HepG2 (cell line): ENCODE data around the gene CXCL9.
"Not testable (repeated sequence)": the region's sequence is repeated elsewhere in the genome, so short reads cannot be mapped to it uniquely, and the experiment has no call there.

Experiments used
- CREB1 ChIP-seq, 2 experiments: fragments of 450-650 bp in 1 of 2; IDR thresholded peaks; 2 replicates each; pipeline ENCODE4 v1.6.1; 2016 to 2017; ENCODE audit warnings: control low read depth in 1 of 2, mild to moderate bottlenecking in 1 of 2, missing compliant biosample characterization in 1 of 2, missing genetic modification characterization in 1 of 2
- DPF2 ChIP-seq: sonication (generic); formaldehyde crosslinking; IDR thresholded peaks from 2 replicates; pipeline ENCODE4 v1.4.0; 2020; ENCODE audit warnings: mild to moderate bottlenecking, low read depth, missing genetic modification reagents, borderline replicate concordance
- EZH2 ChIP-seq: conservative IDR thresholded peaks from 2 replicates; pipeline ENCODE4 v1.6.1; 2012; ENCODE audit warnings: mild to moderate bottlenecking, low read depth, low read length, moderate library complexity
- FIP1L1 ChIP-seq: fragments of 200-400 bp; formaldehyde crosslinking; IDR thresholded peaks from 2 replicates; pipeline ENCODE4 v1.6.1; 2018; ENCODE audit warnings: low read depth, mild to moderate bottlenecking, low read length, moderate library complexity, borderline replicate concordance; ENCODE audit not compliant: insufficient read depth
- KAT7 ChIP-seq: IDR thresholded peaks from 2 replicates; pipeline ENCODE4 v1.6.1; 2018; ENCODE audit warnings: borderline replicate concordance, missing compliant biosample characterization
- KDM4B ChIP-seq: sonication (generic); formaldehyde crosslinking; IDR thresholded peaks from 2 replicates; pipeline ENCODE4 v1.4.0; 2020; ENCODE audit warnings: missing genetic modification reagents
- NR2C2 ChIP-seq: sonication (generic); formaldehyde crosslinking; IDR thresholded peaks from 2 replicates; pipeline ENCODE4 v1.4.0; 2020; ENCODE audit warnings: missing genetic modification reagents, mild to moderate bottlenecking, moderate library complexity, borderline replicate concordance
- SP1 ChIP-seq, 2 experiments: fragments of 450-650 bp in 1 of 2; sonication (generic) in 1 of 2; formaldehyde crosslinking in 1 of 2; IDR thresholded peaks; 2 replicates each; pipeline versions ENCODE4 v1.4.0 to v1.6.1; 2016 to 2020; ENCODE audit warnings: missing genetic modification reagents in 1 of 2
- TCF7L2 ChIP-seq: IDR thresholded peaks from 2 replicates; pipeline ENCODE4 v1.6.1; 2011; ENCODE audit warnings: mild to moderate bottlenecking, low read depth, low read length, moderate library complexity
- ZNF572 ChIP-seq: sonication (generic); formaldehyde crosslinking; IDR thresholded peaks from 2 replicates; pipeline ENCODE4 v1.5.1; 2020; ENCODE audit warnings: mild to moderate bottlenecking, missing genetic modification reagents
- TF ChIP-seq, protein P1 (sequence below): sonication (generic); formaldehyde crosslinking; IDR thresholded peaks from 2 replicates; pipeline ENCODE4 v1.5.0; 2020; ENCODE audit warnings: mild to moderate bottlenecking, missing genetic modification reagents, moderate library complexity
- TF ChIP-seq, protein P2 (sequence below): sonication (generic); formaldehyde crosslinking; IDR thresholded peaks from 2 replicates; pipeline ENCODE4 v1.4.0; 2020; ENCODE audit warnings: missing genetic modification reagents
- TF ChIP-seq, protein P3 (sequence below), 2 experiments: sonication (generic) in 1 of 2; formaldehyde crosslinking in 1 of 2; IDR thresholded peaks; 2 replicates each; pipeline versions ENCODE4 v1.4.0 to v1.6.1; 2018 to 2020; ENCODE audit warnings: missing genetic modification reagents in 2 of 2, borderline replicate concordance in 1 of 2, low read depth in 1 of 2, mild to moderate bottlenecking in 1 of 2, missing biosample characterization in 1 of 2
- TF ChIP-seq, protein P4 (sequence below): sonication (generic); formaldehyde crosslinking; IDR thresholded peaks from 2 replicates; pipeline ENCODE4 v1.4.0; 2020; ENCODE audit warnings: missing genetic modification reagents

DNA sequence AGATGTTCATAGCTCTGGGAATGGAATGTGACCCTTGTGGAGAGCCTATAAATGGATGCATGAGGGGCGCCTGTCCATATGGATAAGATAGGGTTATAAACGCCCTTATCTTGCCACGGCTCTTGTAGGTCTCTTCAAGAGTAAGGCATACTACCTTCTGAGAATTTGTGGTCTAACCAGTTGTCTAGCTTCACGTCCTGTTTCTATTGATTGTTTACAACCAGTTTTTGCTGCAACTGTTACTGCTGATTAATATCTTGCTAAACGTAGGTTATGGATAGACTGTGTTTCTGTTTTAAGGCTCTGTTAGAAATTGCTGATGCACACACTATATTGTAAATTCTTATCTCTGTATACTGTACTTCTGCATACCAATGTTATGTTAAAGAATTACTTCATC, 52.5 kb downstream of the CXCL9 start:
- TF ChIP-seq, protein P1, sequence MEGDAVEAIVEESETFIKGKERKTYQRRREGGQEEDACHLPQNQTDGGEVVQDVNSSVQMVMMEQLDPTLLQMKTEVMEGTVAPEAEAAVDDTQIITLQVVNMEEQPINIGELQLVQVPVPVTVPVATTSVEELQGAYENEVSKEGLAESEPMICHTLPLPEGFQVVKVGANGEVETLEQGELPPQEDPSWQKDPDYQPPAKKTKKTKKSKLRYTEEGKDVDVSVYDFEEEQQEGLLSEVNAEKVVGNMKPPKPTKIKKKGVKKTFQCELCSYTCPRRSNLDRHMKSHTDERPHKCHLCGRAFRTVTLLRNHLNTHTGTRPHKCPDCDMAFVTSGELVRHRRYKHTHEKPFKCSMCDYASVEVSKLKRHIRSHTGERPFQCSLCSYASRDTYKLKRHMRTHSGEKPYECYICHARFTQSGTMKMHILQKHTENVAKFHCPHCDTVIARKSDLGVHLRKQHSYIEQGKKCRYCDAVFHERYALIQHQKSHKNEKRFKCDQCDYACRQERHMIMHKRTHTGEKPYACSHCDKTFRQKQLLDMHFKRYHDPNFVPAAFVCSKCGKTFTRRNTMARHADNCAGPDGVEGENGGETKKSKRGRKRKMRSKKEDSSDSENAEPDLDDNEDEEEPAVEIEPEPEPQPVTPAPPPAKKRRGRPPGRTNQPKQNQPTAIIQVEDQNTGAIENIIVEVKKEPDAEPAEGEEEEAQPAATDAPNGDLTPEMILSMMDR: not testable (repeated sequence)
- TF ChIP-seq DPF2 (CRISPR knock-in tag); TCF7L2; CREB1 (IDR thresholded peaks at IDR 0.05); CREB1 (CRISPR knock-in tag; IDR thresholded peaks at IDR 0.05); SP1 (IDR thresholded peaks at IDR 0.05); SP1 (CRISPR knock-in tag; IDR thresholded peaks at IDR 0.05); KAT7 (CRISPR knock-in tag); FIP1L1; ZNF572 (CRISPR knock-in tag); KDM4B; NR2C2; EZH2: not testable (repeated sequence)
- TF ChIP-seq, protein P2, sequence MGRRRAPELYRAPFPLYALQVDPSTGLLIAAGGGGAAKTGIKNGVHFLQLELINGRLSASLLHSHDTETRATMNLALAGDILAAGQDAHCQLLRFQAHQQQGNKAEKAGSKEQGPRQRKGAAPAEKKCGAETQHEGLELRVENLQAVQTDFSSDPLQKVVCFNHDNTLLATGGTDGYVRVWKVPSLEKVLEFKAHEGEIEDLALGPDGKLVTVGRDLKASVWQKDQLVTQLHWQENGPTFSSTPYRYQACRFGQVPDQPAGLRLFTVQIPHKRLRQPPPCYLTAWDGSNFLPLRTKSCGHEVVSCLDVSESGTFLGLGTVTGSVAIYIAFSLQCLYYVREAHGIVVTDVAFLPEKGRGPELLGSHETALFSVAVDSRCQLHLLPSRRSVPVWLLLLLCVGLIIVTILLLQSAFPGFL (CRISPR knock-in tag): not testable (repeated sequence)
- TF ChIP-seq, protein P3, sequence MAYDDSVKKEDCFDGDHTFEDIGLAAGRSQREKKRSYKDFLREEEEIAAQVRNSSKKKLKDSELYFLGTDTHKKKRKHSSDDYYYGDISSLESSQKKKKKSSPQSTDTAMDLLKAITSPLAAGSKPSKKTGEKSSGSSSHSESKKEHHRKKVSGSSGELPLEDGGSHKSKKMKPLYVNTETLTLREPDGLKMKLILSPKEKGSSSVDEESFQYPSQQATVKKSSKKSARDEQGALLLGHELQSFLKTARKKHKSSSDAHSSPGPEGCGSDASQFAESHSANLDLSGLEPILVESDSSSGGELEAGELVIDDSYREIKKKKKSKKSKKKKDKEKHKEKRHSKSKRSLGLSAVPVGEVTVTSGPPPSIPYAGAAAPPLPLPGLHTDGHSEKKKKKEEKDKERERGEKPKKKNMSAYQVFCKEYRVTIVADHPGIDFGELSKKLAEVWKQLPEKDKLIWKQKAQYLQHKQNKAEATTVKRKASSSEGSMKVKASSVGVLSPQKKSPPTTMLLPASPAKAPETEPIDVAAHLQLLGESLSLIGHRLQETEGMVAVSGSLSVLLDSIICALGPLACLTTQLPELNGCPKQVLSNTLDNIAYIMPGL (CRISPR knock-in tag; IDR thresholded peaks at IDR 0.05; ENCODE audit: borderline replicate concordance in 1 of 2, low read depth in 1 of 2): not testable (repeated sequence)
- TF ChIP-seq, protein P4, sequence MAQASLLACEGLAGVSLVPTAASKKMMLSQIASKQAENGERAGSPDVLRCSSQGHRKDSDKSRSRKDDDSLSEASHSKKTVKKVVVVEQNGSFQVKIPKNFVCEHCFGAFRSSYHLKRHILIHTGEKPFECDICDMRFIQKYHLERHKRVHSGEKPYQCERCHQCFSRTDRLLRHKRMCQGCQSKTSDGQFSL (CRISPR knock-in tag): not testable (repeated sequence)
